ENCODE results near the gene EPHB4. TPM values are rescaled to one million over a fixed set of nuclear protein-coding genes. Genes with fewer than 3 reads are reported as not detected.

EPHB4 gene
- total and polyA plus RNA-seq, 12 donors = 13.8 to 41.6 (median 21.0) TPM

DNA sequence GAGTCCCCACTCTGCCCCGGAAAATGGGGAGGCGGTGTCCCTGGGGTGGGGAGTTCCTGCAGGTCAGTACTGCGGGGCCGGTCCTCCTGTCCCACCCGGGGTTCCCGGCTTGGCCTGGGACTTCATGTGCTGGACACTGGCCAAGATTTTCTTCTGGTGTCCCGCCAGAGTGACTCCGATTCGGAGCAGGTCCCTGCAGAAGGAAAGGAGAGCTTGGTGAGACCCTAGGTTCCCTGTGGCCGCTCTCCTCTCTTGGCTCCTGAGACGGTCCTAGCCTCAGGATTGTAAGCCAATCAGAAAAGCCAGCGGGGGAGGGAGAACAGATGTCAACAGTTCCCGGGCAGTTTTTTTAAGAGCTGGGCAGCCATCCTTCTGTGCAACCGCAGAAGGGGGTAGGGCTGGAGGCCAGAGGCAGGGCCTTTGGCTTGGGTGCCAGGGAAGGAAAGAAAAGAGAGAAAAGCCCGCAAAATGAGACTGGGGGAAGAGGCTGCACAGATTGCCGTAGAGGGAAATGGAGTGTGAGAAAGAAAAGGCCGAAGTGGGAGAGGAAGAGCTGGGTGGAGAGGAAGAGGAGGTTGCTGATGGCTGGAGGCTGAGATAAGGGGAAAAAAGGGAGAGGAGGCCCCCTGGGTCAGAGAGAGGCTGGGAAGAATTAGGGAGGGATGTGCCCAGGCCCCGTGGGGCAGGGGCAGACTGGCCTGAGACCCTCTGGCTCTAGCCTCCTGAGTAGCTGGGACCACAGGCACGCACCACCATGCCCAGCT, 23.7 kb downstream of the EPHB4 start:
- peak overlapping the region in 6 of 10 donors; percentile 7 to 29 (median 22) for H3K4me3 ChIP-seq
- DNase-seq (peak; percentile 54 to 85), ATAC-seq (peak; percentile 73 to 89 (median 82))
- no peaks in the 10 kb centered on the region for H3K9me3 ChIP-seq
- intact Hi-C loops (cut with DNase I) = loop anchor here in 4 of 10 donors (1.0 to 5.0 kb wide), 3 partner anchors 34 to 49 kb away; partner anchors contain the start of gene SLC12A9 (in 3 of the 4)
- TF ChIP-seq, protein P1, sequence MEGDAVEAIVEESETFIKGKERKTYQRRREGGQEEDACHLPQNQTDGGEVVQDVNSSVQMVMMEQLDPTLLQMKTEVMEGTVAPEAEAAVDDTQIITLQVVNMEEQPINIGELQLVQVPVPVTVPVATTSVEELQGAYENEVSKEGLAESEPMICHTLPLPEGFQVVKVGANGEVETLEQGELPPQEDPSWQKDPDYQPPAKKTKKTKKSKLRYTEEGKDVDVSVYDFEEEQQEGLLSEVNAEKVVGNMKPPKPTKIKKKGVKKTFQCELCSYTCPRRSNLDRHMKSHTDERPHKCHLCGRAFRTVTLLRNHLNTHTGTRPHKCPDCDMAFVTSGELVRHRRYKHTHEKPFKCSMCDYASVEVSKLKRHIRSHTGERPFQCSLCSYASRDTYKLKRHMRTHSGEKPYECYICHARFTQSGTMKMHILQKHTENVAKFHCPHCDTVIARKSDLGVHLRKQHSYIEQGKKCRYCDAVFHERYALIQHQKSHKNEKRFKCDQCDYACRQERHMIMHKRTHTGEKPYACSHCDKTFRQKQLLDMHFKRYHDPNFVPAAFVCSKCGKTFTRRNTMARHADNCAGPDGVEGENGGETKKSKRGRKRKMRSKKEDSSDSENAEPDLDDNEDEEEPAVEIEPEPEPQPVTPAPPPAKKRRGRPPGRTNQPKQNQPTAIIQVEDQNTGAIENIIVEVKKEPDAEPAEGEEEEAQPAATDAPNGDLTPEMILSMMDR (IDR thresholded peaks at IDR 0.05) = no peak
- peaks cover 0 to 15% (median 3%) of the 10 kb centered on the region in 7 donors for H3K27me3 ChIP-seq
- WGBS, 2 donors = 22 to 24% methylated on average over 19 of the region's 19 CpGs
- H3K36me3 ChIP-seq = peaks cover 0 to 57% (median 22%) of the 10 kb centered on the region in 9 donors
- H3K4me1 ChIP-seq = peaks cover 18 to 62% (median 28%) of the 10 kb centered on the region in 9 donors
- peak overlapping the region; percentile 26 to 63 (median 52) for H3K27ac ChIP-seq

DNA sequence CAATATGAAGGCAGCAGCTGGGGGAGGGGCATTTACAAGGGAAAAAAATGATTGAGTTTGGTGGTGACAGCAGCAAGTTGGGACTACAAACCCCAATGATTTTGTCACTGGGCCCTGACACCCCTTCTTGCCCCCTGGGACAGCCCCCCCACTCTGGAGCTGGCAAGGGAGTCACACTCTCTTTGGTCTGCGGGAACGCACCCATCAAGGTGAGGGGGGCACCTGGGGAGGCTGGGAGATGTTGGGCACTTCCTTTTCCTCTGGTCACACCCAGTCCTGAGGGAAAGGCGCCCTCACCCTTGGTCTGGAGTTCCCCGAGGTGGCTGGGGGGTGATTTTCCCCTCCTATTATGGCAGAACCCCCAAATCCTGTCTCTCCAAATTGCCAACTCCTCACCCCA, 24.4 kb downstream of the EPHB4 start:
- DNase-seq = no peak
- TF ChIP-seq, protein P1 (IDR thresholded peaks at IDR 0.05) = no peak
- Histone ChIP-seq H3K4me3 (peak overlapping the region in 6 of 10 donors; percentile 7 to 29 (median 22)), H3K27ac (peak overlapping the region in 9 of 10 donors; percentile 26 to 63 (median 52)), H3K27me3 (peaks cover 0 to 15% (median 3%) of the 10 kb centered on the region in 7 donors), H3K9me3 (no peaks in the 10 kb centered on the region), H3K36me3 (peaks cover 0 to 51% (median 19%) of the 10 kb centered on the region in 9 donors), H3K4me1 (peaks cover 18 to 62% (median 28%) of the 10 kb centered on the region in 9 donors)
- WGBS, 2 donors = 56 to 70% methylated on average over 4 of the region's 4 CpGs
- ATAC-seq = peak in 2 of 8 donors; percentile 2 to 4
- intact Hi-C loops (cut with DNase I) = loop anchor here in 4 of 10 donors (1.0 to 5.0 kb wide), 3 partner anchors 34 to 49 kb away; partner anchors contain the start of gene SLC12A9 (in 3 of the 4)

DNA sequence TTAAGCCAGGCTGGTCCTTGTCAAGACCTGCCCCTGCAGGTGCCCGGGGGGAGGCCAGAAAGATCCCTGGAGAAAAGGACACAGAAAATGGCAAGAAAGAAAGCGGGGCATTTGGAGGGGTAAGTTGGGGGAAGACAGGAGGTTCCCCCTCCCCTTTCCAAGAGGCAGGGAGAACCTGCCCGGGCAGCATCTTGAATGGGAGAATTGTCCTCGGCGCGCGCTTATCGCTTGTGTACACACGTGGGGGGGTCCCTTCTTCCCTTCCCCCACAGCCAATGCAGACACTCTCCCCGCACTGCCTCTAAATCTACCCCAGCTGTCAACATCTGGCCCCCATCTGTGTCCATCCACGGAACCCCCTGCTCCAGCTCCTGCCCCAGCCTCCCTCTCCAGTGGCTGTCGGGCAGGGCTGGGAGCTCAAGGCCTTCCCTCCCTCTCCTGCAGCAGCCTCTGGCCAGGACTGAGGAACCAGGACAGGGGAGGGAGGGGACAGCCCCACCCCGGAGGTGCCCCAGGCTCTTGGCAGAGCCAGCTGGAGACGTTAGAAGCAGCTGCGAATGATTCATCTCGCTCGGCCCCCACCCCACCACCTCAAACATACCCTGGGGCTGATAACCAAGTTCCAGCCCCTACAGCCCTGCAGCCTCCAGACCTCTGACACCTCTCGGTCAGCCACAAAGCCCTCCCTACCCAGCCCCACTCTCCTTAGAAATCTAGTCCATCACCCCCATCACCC, 25.3 kb downstream of the EPHB4 start:
- H3K4me1 ChIP-seq = peaks cover 18 to 62% (median 28%) of the 10 kb centered on the region in 9 donors
- DNase-seq (no peak), ATAC-seq (peak in 6 of 8 donors; percentile 3 to 57 (median 32))

More for the DNA sequence above, 25.3 kb downstream of the EPHB4 start:
- WGBS, 2 donors = 46 to 50% methylated on average over 18 of the region's 18 CpGs
- H3K4me3 ChIP-seq = no peak overlapping the region
- no peaks in the 10 kb centered on the region for H3K9me3 ChIP-seq
- intact Hi-C loops (cut with DNase I) = loop anchor here in 3 of 10 donors (5.0 kb wide), 2 partner anchors 35 to 50 kb away; partner anchors contain the start of gene SLC12A9 (in 2 of the 3)
- H3K27me3 ChIP-seq = peaks cover 0 to 15% (median 3%) of the 10 kb centered on the region in 7 donors
- TF ChIP-seq, protein P1 (IDR thresholded peaks at IDR 0.05) = no peak
- peaks cover 0 to 42% (median 9%) of the 10 kb centered on the region in 9 donors for H3K36me3 ChIP-seq
- peak overlapping the region in 2 of 10 donors; percentile 52 for H3K27ac ChIP-seq
